Left lung (tissue), 10 donors: Measurements from ENCODE around the gene BAG1. TPM values are rescaled to one million over a fixed set of nuclear protein-coding genes. Genes with fewer than 3 reads are reported as not detected.

Experiments
- ATAC-seq: fragments of 200-7000 bp; cut with Tn5 transposase; one replicate; pipeline ENCODE4 v1.9.1; 2020; ENCODE audit warnings: moderate library complexity
- DNase-seq, 4 donors: peaks; one replicate each; pipeline ENCODE4 v3.0.0-alpha.2; 2013 to 2020
- H3K27ac ChIP-seq, 2 donors: fragments of 200-600 bp; sonication (generic) in 1 of 2; one replicate each; pipeline versions ENCODE4 v1.5.0 to v1.8.0; 2020 to 2021
- H3K27me3 ChIP-seq, 2 donors: fragments of 200-600 bp; sonication (generic) in 1 of 2; one replicate each; pipeline versions ENCODE4 v1.5.0 to v1.8.0; 2020 to 2021
- H3K36me3 ChIP-seq, 2 donors: fragments of 200-600 bp; sonication (generic) in 1 of 2; one replicate each; pipeline versions ENCODE4 v1.5.0 to v1.8.0; 2020 to 2021
- H3K4me1 ChIP-seq, 2 donors: fragments of 200-600 bp; one replicate each; pipeline ENCODE4 v1.8.0; 2021
- H3K4me3 ChIP-seq, 2 donors: fragments of 200-600 bp; sonication (generic) in 1 of 2; one replicate each; pipeline versions ENCODE4 v1.5.0 to v1.8.0; 2020 to 2021; ENCODE audit warnings: mild to moderate bottlenecking in 1 of 2
- H3K9me3 ChIP-seq, 2 donors: fragments of 200-600 bp; sonication (generic) in 1 of 2; one replicate each; pipeline versions ENCODE4 v1.5.0 to v1.8.0; 2020 to 2021
- CTCF ChIP-seq, 2 donors: fragments of 200-600 bp; sonication (generic) in 1 of 2; IDR thresholded peaks; one replicate each; pipeline versions ENCODE4 v1.5.0 to v1.8.0; 2021; ENCODE audit warnings: antibody characterized with exemption in 2 of 2
- intact Hi-C, 2 donors: fragments of 100-400 bp; cut with DNase I; formaldehyde crosslinking; loops; one replicate each; pipeline versions ENCODE4 v1.11.2 to v1.14.2; 2022
- polyA plus RNA-seq, 6 donors: library from polyadenylated mRNA; unstranded; fragments of 120-200 nt; gene quantifications; one replicate each; pipeline ENCODE4 v1.2.1, GENCODE V29; 2013; ENCODE audit not compliant: insufficient read length in 6 of 6
- total RNA-seq, 2 donors: library from RNA; stranded (reverse); fragmentation: NEBNext Ultra II Directional; extraction: Animal tissue kit (Norgen Biotek cat#: 25700); gene quantifications; one replicate each; pipeline ENCODE4 v1.2.1, GENCODE V29; 2021
- donor health status: DM: no; HTN: yes; CAD: no.
- donor health status: DM: no; HTN: no; CAD: no.

Gene BAG1
- total and polyA plus RNA-seq, 8 donors: 52.3 to 111 (median 58.1) TPM

- ATAC-seq (peak; percentile 9), DNase-seq (peak in 3 of 4 donors; percentile 35 to 88 (median 75))
- no peak for TF ChIP-seq CTCF (IDR thresholded peaks at IDR 0.05)
- Histone ChIP-seq H3K4me3 (peak overlapping the region; percentile 88 to 96), H3K9me3 (no peaks in the 10 kb centered on the region), H3K27me3 (no peaks in the 10 kb centered on the region), H3K36me3 (peaks cover 0 to 68% of the 10 kb centered on the region in 2 donors), H3K4me1 (peaks cover 11 to 44% of the 10 kb centered on the region in 2 donors), H3K27ac (peak overlapping the region; percentile 87 to 95)
- intact Hi-C loops: no loop called here
Measured at GRCh38 chr9:33264003-33264472, 470 bp downstream of the BAG1 start.

GRCh38 chr9:33263131-33264002 lies 1.1 kb downstream of the BAG1 start:
- Histone ChIP-seq H3K36me3 (peaks cover 0 to 69% of the 10 kb centered on the region in 2 donors), H3K27me3 (no peaks in the 10 kb centered on the region), H3K4me3 (peak overlapping the region; percentile 88 to 96), H3K27ac (peak overlapping the region; percentile 87 to 95), H3K9me3 (no peaks in the 10 kb centered on the region), H3K4me1 (peaks cover 11 to 44% of the 10 kb centered on the region in 2 donors)
- no peak for TF ChIP-seq CTCF (IDR thresholded peaks at IDR 0.05)
- intact Hi-C loops: no loop called here
- DNase-seq (peak in 1 of 4 donors; percentile 60), ATAC-seq (peak; percentile 4)

- Histone ChIP-seq H3K36me3 (peaks cover 5 to 74% of the 10 kb centered on the region in 2 donors), H3K27ac (no peak overlapping the region), H3K9me3 (no peaks in the 10 kb centered on the region), H3K4me3 (no peak overlapping the region), H3K27me3 (no peaks in the 10 kb centered on the region), H3K4me1 (peaks cover 8 to 20% of the 10 kb centered on the region in 2 donors)
- no peak for TF ChIP-seq CTCF (IDR thresholded peaks at IDR 0.05)
- DNase-seq (no peak), ATAC-seq (no peak)
- intact Hi-C loops: no loop called here
Measured at GRCh38 chr9:33260372-33260771, 4.1 kb downstream of the BAG1 start.

GRCh38 chr9:33257276-33257675 lies 7.2 kb downstream of the BAG1 start:
- Histone ChIP-seq H3K4me3 (no peak overlapping the region), H3K4me1 (peaks cover 0 to 6% of the 10 kb centered on the region in 2 donors), H3K27ac (no peak overlapping the region), H3K27me3 (no peaks in the 10 kb centered on the region), H3K36me3 (peaks cover 5 to 100% of the 10 kb centered on the region in 2 donors), H3K9me3 (no peaks in the 10 kb centered on the region)
- no peak for DNase-seq
- no peak for ATAC-seq
- intact Hi-C loops: no loop called here
- TF ChIP-seq CTCF (IDR thresholded peaks at IDR 0.05): no peak

GRCh38 chr9:33256236-33256635 lies 8.3 kb downstream of the BAG1 start:
- H3K9me3 ChIP-seq: no peaks in the 10 kb centered on the region
- ATAC-seq (no peak), DNase-seq (no peak)
- no peak for TF ChIP-seq CTCF (IDR thresholded peaks at IDR 0.05)
- no peak overlapping the region for H3K4me3 ChIP-seq
- peaks cover 0 to under 1% of the 10 kb centered on the region in 2 donors for H3K4me1 ChIP-seq
- H3K27me3 ChIP-seq: no peaks in the 10 kb centered on the region
- H3K36me3 ChIP-seq: peaks cover 5 to 98% of the 10 kb centered on the region in 2 donors
- H3K27ac ChIP-seq: no peak overlapping the region
- intact Hi-C loops: no loop called here
